Liver (tissue), 9 donors: ENCODE data around the gene FASN. TPM values are rescaled to one million over a fixed set of nuclear protein-coding genes. Genes with fewer than 3 reads are reported as not detected.

Experiments
- DNase-seq: peaks from one replicate; pipeline ENCODE4 v3.0.0-alpha.2; 2017; ENCODE audit warnings: low spot score
- H3K27ac ChIP-seq, 2 donors: one replicate each; pipeline ENCODE4 v1.7.0; 2013; ENCODE audit warnings: inconsistent platforms in 2 of 2, low read length in 2 of 2, control low read depth in 1 of 2, low read depth in 1 of 2, mild to moderate bottlenecking in 1 of 2
- H3K27me3 ChIP-seq, 4 donors: one replicate each; pipeline versions ENCODE4 v1.6.1 to v1.7.0; 2013; ENCODE audit warnings: low read length in 3 of 4, inconsistent platforms in 1 of 4, mild to moderate bottlenecking in 1 of 4, moderate library complexity in 1 of 4; ENCODE audit not compliant: control insufficient read depth in 4 of 4, insufficient read depth in 4 of 4
- H3K36me3 ChIP-seq, 4 donors: one replicate each; pipeline versions ENCODE4 v1.6.1 to v1.7.0; 2013; ENCODE audit warnings: low read length in 3 of 4, mild to moderate bottlenecking in 3 of 4, low read depth in 1 of 4, moderate library complexity in 1 of 4; ENCODE audit not compliant: control insufficient read depth in 4 of 4, insufficient read depth in 3 of 4
- H3K4me1 ChIP-seq, 4 donors: one replicate each; pipeline versions ENCODE4 v1.6.1 to v1.7.0; 2013; ENCODE audit warnings: low read length in 3 of 4, mild to moderate bottlenecking in 3 of 4, moderate library complexity in 1 of 4; ENCODE audit not compliant: control insufficient read depth in 4 of 4, insufficient read depth in 4 of 4
- H3K4me3 ChIP-seq, 3 donors: one replicate each; pipeline versions ENCODE4 v1.6.1 to v1.7.0; 2013; ENCODE audit warnings: low read length in 3 of 3, control low read depth in 1 of 3, low read depth in 1 of 3, mild to moderate bottlenecking in 1 of 3
- H3K9ac ChIP-seq, 2 donors: one replicate each; pipeline ENCODE4 v1.7.0; 2013; ENCODE audit warnings: low read length in 2 of 2, mild to moderate bottlenecking in 2 of 2, moderate library complexity in 2 of 2, control low read depth in 1 of 2, low read depth in 1 of 2
- H3K9me3 ChIP-seq, 4 donors: one replicate each; pipeline versions ENCODE4 v1.6.1 to v1.7.0; 2013; ENCODE audit warnings: low read length in 3 of 4; ENCODE audit not compliant: control insufficient read depth in 4 of 4
- EGR1 ChIP-seq, 2 donors: IDR thresholded peaks; 2 replicates each; pipeline ENCODE4 v1.6.1; 2016 to 2018; ENCODE audit warnings: antibody characterized with exemption in 2 of 2, low read depth in 2 of 2
- FOXA1 ChIP-seq: IDR thresholded peaks from 2 replicates; pipeline ENCODE4 v1.6.1; 2016; ENCODE audit warnings: antibody characterized with exemption
- FOXA2 ChIP-seq: IDR thresholded peaks from 2 replicates; pipeline ENCODE4 v1.6.1; 2016; ENCODE audit warnings: antibody characterized with exemption
- GABPA ChIP-seq, 2 donors: IDR thresholded peaks in 1 of 2; conservative IDR thresholded peaks in 1 of 2; 2 replicates each; pipeline ENCODE4 v1.6.1; 2016; ENCODE audit warnings: antibody characterized with exemption in 2 of 2, mild to moderate bottlenecking in 1 of 2, moderate library complexity in 1 of 2
- HNF4A ChIP-seq, 2 donors: conservative IDR thresholded peaks; 2 replicates each; pipeline ENCODE4 v1.6.1; 2016; ENCODE audit warnings: antibody characterized with exemption in 2 of 2, mild to moderate bottlenecking in 2 of 2
- NR2F2 ChIP-seq: IDR thresholded peaks from 2 replicates; pipeline ENCODE4 v1.6.1; 2016; ENCODE audit warnings: antibody characterized with exemption
- RAD21 ChIP-seq, 2 donors: IDR thresholded peaks; 2 replicates each; pipeline ENCODE4 v1.6.1; 2016; ENCODE audit warnings: antibody characterized with exemption in 2 of 2, mild to moderate bottlenecking in 2 of 2
- RXRA ChIP-seq, 2 donors: IDR thresholded peaks; 2 replicates each; pipeline ENCODE4 v1.6.1; 2017 to 2018; ENCODE audit warnings: antibody characterized with exemption in 2 of 2, mild to moderate bottlenecking in 1 of 2
- SP1 ChIP-seq: IDR thresholded peaks from 2 replicates; pipeline ENCODE4 v1.6.1; 2018; ENCODE audit warnings: antibody characterized with exemption, mild to moderate bottlenecking
- TAF1 ChIP-seq: conservative IDR thresholded peaks from 2 replicates; pipeline ENCODE4 v1.6.1; 2016; ENCODE audit warnings: antibody characterized with exemption, mild to moderate bottlenecking
- YY1 ChIP-seq: IDR thresholded peaks from 2 replicates; pipeline ENCODE4 v1.6.1; 2016; ENCODE audit warnings: antibody characterized with exemption, mild to moderate bottlenecking
- WGBS: extraction: QIAGEN DNeasy Blood & Tissue Kit; methylation state at CpG from one replicate; pipeline ENCODE4 v1.1.7; 2013; 5-methylcytosine and 5-hydroxymethylcytosine counted together
- polyA plus RNA-seq, 2 donors: library from polyadenylated mRNA; stranded (reverse) in 1 of 2; unstranded in 1 of 2; fragments of 200-250 nt in 1 of 2; fragments of >200 nt in 1 of 2; fragmentation: Nextera tagmentation in 1 of 2; extraction: Ambion mirVana in 1 of 2; gene quantifications; one replicate each; pipeline versions ENCODE4 v1.2.1 to v1.2.3, GENCODE V29; 2013 to 2015
- total RNA-seq, 2 donors: library from RNA; depleted of rRNA; stranded (reverse); fragments of >200 nt; gene quantifications; one replicate each; pipeline ENCODE4 v1.2.3, GENCODE V29; 2014
- TF ChIP-seq, protein P1 (sequence below): IDR thresholded peaks from 2 replicates; pipeline ENCODE4 v1.6.1; 2016; ENCODE audit warnings: antibody characterized with exemption
- TF ChIP-seq, protein P2 (sequence below): fragments of 150-350 bp; IDR thresholded peaks from 2 replicates; pipeline ENCODE4 v1.5.1; 2017; ENCODE audit warnings: improper control_type of control experiment, low read depth, low read length; ENCODE audit not compliant: missing input control
- TF ChIP-seq, protein P3 (sequence below): IDR thresholded peaks from 2 replicates; pipeline ENCODE4 v1.6.1; 2016; ENCODE audit warnings: antibody characterized with exemption
- TF ChIP-seq, protein P4 (sequence below): IDR thresholded peaks from 2 replicates; pipeline ENCODE4 v1.6.1; 2016; ENCODE audit warnings: antibody characterized with exemption, mild to moderate bottlenecking
- TF ChIP-seq, protein P5 (sequence below): IDR thresholded peaks from 2 replicates; pipeline ENCODE4 v1.6.1; 2016; ENCODE audit warnings: antibody characterized with exemption
- donor health status: healthy.
- donor health status: healthy.
- donor health status: healthy.
- donor health status: healthy.
- donor health status: healthy.

The FASN gene
- total and polyA plus RNA-seq, 4 donors: 53.1 to 229 (median 130) TPM

DNA sequence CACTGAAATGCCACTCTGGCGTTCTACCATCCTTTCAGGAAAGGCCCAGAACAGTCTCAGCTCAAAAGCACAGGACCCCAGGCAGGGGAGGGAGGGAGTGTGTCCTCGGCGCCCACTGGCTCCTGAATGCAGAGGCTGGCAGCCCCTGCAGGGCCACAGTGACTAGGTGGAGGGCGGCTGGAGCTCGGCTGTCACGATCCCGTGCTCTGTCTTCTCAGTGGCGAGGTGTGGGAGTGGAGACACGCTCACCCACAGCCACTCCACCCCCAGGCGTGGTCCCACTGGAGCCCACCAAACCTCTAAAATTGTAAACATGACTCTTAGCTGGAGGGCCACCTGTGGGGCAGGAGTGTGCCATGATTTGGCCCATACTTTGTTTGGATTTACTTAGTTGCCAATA lies 16.4 kb upstream of the FASN start:
- Histone ChIP-seq H3K9ac (peak overlapping the region in 1 of 2 donors; percentile 8), H3K36me3 (no peaks in the 10 kb centered on the region), H3K9me3 (no peaks in the 10 kb centered on the region), H3K27ac (peak overlapping the region; percentile 89 to 93), H3K4me1 (peaks cover 17 to 77% (median 46%) of the 10 kb centered on the region in 4 donors), H3K4me3 (no peak overlapping the region), H3K27me3 (no peaks in the 10 kb centered on the region)
- 93% methylated on average over 10 of the region's 10 CpGs for WGBS
- TF ChIP-seq RAD21 (IDR thresholded peaks at IDR 0.05) (no peak), GABPA (IDR thresholded peaks at IDR 0.05 in 1 of 2, conservative IDR thresholded peaks at IDR 0.05 in 1 of 2) (no peak), RXRA (IDR thresholded peaks at IDR 0.05) (no peak), EGR1 (IDR thresholded peaks at IDR 0.05; ENCODE audit: low read depth in 2 of 2) (no peak), HNF4A (conservative IDR thresholded peaks at IDR 0.05) (no peak), FOXA1 (no peak), YY1 (no peak), FOXA2 (no peak), TAF1 (no peak), NR2F2 (no peak), SP1 (no peak)
- TF ChIP-seq, protein P1, sequence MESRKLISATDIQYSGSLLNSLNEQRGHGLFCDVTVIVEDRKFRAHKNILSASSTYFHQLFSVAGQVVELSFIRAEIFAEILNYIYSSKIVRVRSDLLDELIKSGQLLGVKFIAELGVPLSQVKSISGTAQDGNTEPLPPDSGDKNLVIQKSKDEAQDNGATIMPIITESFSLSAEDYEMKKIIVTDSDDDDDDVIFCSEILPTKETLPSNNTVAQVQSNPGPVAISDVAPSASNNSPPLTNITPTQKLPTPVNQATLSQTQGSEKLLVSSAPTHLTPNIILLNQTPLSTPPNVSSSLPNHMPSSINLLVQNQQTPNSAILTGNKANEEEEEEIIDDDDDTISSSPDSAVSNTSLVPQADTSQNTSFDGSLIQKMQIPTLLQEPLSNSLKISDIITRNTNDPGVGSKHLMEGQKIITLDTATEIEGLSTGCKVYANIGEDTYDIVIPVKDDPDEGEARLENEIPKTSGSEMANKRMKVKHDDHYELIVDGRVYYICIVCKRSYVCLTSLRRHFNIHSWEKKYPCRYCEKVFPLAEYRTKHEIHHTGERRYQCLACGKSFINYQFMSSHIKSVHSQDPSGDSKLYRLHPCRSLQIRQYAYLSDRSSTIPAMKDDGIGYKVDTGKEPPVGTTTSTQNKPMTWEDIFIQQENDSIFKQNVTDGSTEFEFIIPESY: no peak
- TF ChIP-seq, protein P2, sequence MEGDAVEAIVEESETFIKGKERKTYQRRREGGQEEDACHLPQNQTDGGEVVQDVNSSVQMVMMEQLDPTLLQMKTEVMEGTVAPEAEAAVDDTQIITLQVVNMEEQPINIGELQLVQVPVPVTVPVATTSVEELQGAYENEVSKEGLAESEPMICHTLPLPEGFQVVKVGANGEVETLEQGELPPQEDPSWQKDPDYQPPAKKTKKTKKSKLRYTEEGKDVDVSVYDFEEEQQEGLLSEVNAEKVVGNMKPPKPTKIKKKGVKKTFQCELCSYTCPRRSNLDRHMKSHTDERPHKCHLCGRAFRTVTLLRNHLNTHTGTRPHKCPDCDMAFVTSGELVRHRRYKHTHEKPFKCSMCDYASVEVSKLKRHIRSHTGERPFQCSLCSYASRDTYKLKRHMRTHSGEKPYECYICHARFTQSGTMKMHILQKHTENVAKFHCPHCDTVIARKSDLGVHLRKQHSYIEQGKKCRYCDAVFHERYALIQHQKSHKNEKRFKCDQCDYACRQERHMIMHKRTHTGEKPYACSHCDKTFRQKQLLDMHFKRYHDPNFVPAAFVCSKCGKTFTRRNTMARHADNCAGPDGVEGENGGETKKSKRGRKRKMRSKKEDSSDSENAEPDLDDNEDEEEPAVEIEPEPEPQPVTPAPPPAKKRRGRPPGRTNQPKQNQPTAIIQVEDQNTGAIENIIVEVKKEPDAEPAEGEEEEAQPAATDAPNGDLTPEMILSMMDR: no peak
- TF ChIP-seq, protein P3, sequence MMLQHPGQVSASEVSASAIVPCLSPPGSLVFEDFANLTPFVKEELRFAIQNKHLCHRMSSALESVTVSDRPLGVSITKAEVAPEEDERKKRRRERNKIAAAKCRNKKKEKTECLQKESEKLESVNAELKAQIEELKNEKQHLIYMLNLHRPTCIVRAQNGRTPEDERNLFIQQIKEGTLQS: no peak
- TF ChIP-seq, protein P4, sequence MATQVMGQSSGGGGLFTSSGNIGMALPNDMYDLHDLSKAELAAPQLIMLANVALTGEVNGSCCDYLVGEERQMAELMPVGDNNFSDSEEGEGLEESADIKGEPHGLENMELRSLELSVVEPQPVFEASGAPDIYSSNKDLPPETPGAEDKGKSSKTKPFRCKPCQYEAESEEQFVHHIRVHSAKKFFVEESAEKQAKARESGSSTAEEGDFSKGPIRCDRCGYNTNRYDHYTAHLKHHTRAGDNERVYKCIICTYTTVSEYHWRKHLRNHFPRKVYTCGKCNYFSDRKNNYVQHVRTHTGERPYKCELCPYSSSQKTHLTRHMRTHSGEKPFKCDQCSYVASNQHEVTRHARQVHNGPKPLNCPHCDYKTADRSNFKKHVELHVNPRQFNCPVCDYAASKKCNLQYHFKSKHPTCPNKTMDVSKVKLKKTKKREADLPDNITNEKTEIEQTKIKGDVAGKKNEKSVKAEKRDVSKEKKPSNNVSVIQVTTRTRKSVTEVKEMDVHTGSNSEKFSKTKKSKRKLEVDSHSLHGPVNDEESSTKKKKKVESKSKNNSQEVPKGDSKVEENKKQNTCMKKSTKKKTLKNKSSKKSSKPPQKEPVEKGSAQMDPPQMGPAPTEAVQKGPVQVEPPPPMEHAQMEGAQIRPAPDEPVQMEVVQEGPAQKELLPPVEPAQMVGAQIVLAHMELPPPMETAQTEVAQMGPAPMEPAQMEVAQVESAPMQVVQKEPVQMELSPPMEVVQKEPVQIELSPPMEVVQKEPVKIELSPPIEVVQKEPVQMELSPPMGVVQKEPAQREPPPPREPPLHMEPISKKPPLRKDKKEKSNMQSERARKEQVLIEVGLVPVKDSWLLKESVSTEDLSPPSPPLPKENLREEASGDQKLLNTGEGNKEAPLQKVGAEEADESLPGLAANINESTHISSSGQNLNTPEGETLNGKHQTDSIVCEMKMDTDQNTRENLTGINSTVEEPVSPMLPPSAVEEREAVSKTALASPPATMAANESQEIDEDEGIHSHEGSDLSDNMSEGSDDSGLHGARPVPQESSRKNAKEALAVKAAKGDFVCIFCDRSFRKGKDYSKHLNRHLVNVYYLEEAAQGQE: no peak
- TF ChIP-seq, protein P5, sequence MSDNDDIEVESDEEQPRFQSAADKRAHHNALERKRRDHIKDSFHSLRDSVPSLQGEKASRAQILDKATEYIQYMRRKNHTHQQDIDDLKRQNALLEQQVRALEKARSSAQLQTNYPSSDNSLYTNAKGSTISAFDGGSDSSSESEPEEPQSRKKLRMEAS: no peak
- no peak for DNase-seq

DNA sequence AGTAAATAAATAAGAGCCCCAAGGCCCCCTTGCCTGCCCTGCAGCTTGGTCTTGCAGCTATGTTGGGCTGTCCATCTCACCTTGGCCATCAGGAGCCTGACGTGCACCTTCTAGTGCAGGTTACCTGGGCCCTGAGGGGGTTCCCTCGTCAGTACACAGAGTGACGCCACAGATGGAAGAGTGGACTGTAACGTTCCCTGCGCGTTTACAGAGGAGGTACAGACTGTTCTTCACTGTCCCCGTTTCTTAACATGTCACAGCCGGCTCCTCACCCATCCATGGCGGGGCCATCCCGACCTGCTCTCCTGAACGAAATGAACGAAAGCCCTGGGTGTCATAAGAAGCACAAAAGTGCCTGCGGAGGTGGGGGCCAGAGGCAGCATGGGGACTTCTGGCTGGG lies 15.9 kb upstream of the FASN start:
- no peaks in the 10 kb centered on the region for H3K36me3 ChIP-seq
- 70% methylated on average over 13 of the region's 13 CpGs for WGBS
- no peak for DNase-seq
- peak overlapping the region; percentile 89 to 93 for H3K27ac ChIP-seq
- TF ChIP-seq HNF4A (conservative IDR thresholded peaks at IDR 0.05) (no peak), RAD21 (IDR thresholded peaks at IDR 0.05) (no peak), YY1 (no peak), GABPA (IDR thresholded peaks at IDR 0.05 in 1 of 2, conservative IDR thresholded peaks at IDR 0.05 in 1 of 2) (no peak), FOXA2 (no peak), RXRA (IDR thresholded peaks at IDR 0.05) (no peak)
- TF ChIP-seq, protein P1: no peak
- TF ChIP-seq, protein P2: no peak
- TF ChIP-seq, protein P3: no peak
- H3K4me1 ChIP-seq: peaks cover 19 to 77% (median 48%) of the 10 kb centered on the region in 4 donors
- no peak overlapping the region for H3K4me3 ChIP-seq
- H3K9me3 ChIP-seq: no peaks in the 10 kb centered on the region
- H3K27me3 ChIP-seq: no peaks in the 10 kb centered on the region
- no peak overlapping the region for H3K9ac ChIP-seq
